OCI-LY7 (cell line): Measurements from ENCODE around the gene ZNF827.

Experiments used
- CTCF ChIP-seq: fragments of 200-600 bp; sonication (generic); conservative IDR thresholded peaks from 2 replicates; pipeline ENCODE4 v1.5.1; 2014; ENCODE audit warnings: mild to moderate bottlenecking, antibody characterized with exemption, low read length, moderate library complexity, mixed read lengths
- EZH2phosphoT487 ChIP-seq: fragments of 200-600 bp; sonication (generic); IDR thresholded peaks from 2 replicates; pipeline ENCODE4 v1.6.1; 2018; ENCODE audit warnings: low read depth, borderline replicate concordance, mild to moderate bottlenecking, mixed run types, antibody characterized with exemption, low read length, moderate library complexity, mixed read lengths

DNA sequence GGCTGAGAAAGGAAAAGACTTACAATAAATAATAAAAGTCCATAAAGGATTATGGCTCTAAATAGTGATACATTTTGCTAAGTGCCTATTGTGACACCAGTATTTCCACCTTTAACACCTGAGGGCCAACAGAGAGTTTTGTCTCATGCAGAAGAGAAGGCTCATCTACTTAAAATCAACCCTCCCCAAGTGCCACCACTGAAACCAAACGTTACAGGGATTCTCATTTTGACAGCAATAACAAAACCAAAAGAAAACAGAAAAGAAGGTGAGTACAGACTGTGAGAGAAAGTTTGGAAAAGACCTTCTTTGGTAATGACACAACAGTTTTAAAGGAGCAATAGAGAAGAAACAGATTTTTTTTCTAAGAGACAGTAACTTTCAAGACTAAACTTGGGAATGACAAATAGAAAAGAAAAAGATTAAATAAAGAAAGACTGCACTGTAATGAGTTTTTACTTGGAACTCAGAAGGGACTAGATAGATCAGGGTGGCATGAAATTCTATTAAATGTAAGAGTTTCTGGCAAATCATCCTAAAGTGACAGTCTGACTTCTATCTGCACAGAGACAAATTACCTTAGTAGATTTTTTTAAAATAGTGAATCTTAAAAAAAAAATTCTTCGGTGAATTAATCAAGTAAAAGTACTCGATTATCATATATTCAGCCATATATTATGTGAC, 109.7 kb downstream of the ZNF827 start:
- no peak for TF ChIP-seq CTCF
- no peak for TF ChIP-seq EZH2phosphoT487
